GM21825 (cell line): ENCODE data around the gene GRID2.

Experiments
- ATAC-seq: cut with Tn5 transposase; IDR thresholded peaks from one replicate; pipeline ENCODE4 v1.9.1; 2021; ENCODE audit warnings: mild to moderate bottlenecking, moderate library complexity; ENCODE audit not compliant: unreplicated experiment

GRID2 gene

DNA sequence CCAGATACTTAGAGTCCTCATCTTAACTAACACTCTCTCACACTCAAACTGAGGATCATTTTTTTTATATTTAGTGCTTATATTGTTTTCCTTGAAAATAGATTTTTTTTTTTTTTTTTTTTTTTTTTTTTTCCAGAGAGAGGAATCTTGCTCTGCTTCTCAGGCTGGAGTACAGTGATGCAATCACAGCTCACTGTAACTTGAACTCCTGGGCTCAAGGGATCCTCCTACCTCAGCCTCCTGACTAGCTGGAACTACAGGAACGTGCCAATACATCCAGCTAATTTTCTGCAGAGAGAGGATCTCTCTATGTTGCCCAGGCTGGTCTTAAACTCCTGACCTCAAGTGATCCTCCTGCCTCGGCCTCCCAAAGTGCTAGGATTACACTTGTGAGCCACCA lies 874.5 kb downstream of the GRID2 start:
- ATAC-seq = no peak

DNA sequence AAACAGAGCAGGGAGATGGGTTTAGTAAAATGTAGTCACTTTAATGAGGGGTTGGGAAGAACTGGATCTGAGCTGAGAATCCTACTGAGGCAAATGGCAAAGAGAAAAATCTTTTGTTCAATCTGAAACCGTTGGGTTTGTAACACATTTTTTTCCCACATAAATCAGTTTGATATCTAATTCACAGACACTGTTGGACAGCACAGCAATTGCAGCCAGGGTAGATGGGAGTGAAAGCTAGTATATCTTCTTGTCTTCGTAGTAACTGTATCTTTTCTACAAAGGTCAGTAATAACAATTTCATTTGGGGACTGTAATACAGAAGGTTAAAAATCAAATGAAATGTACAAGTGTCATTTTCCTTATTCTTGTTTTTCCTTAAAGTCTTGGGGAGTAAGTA lies 875.3 kb downstream of the GRID2 start:
- ATAC-seq = no peak

DNA sequence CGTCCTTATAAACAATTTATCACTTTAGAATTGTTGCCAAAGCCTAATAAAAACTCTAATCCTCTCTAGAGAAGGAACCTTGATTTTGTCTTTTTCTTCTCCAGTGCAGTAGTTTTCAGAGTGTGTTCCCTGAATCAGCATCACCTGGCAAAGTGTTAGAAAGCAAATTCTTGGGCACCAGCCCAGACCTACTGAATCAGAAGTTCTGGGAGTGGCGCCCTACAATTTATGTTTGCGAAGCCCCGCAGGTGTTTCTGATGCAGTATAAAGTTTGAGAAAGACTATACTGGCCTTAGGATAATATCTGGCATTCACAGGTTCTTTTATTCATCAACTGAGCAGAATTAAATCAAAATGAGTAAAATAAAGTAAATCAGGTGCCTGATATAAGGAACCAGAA lies 879.0 kb downstream of the GRID2 start:
- ATAC-seq = no peak

DNA sequence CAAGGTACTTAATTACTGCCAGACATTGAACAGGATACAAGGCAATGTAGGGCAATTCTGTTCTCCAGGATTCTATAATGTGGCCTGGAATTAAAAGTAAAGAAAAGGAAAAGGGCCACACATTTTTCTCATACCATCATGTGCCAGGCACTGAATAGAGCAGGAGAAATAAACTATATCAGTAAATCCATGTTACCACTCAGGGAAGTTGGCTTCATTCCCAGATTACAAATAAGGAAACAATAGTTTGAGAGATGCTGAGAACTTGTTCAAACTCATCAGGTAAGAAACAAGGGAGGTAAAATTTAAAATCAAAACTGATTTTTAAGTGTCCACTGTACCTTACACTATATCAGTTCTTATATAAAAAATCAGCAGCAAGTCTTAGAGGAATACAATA lies 879.8 kb downstream of the GRID2 start:
- no peak for ATAC-seq

DNA sequence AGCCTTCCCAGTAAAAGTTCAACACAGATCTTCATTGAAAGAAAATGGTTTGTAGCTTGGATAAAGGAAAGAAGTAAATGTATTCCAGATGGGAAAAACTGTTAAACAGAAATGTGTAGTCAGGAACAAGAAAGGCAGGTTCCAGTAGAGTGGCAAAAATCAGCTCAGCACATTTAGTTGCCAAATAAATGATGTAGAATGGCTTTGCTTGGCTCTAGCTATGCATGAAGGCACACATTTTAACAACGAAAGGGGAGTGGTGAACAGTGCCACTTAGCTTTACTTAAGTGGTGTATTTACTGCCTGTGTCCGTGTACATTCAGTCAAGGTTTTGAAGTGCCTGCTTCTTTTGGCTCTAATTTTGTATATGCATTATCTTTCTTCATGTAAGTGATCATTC lies 880.3 kb downstream of the GRID2 start:
- ATAC-seq = no peak

DNA sequence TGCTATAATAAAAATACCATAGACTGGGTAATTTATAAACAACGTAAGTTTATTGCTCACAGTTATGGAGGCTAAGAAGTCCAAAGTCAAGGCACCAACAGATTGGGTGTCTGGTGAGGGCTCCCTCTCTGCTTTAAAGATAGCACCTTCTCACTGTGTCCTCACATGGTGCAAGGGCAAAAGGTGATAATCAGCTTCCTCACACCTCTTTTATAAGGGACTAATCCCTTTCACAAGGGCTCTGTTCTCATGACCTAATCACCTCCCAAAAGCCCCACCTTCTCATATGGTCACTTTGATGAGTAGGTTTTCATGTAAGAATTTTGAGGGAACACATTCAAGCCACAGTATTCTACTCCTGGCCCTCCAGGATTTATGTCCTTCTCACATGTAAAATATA lies 883.1 kb downstream of the GRID2 start:
- ATAC-seq = no peak

DNA sequence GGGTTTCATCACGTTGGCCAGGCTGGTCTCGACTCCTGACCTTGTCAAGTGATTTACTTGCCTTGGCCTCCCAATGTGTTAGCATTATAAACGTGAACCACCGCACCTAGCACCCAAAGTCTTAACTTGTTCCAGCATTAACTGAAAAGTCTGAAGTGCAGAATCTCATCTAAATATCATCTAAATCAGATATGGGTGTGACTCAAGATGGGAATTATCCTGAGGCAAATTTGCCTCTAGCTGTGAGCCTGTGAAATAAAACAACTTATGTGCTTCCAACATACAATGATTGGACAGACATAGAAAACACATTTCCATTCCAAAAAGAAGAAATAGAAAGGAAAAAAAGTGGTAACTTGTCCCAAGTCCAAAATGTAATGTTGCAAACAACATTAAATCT lies 883.7 kb downstream of the GRID2 start:
- no peak for ATAC-seq

DNA sequence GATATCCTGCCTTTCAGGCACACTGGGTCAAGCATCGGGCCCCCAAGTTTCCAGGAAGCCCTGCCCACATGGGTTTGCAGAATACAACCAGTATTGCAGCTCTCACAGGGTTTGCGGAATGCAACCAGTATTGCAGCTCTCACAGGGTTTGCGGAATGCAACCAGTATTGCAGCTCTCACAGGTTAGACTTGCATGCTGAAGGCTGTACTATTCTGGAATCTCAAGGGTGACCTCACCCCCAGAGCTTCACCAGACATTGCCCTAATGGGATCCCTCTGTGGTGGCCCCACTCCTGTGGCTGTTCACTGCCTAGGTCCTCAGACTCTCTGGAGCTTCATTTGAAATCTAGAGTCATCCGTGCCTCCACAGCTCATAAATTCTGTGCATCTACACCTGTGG lies 884.1 kb downstream of the GRID2 start:
- ATAC-seq = no peak

DNA sequence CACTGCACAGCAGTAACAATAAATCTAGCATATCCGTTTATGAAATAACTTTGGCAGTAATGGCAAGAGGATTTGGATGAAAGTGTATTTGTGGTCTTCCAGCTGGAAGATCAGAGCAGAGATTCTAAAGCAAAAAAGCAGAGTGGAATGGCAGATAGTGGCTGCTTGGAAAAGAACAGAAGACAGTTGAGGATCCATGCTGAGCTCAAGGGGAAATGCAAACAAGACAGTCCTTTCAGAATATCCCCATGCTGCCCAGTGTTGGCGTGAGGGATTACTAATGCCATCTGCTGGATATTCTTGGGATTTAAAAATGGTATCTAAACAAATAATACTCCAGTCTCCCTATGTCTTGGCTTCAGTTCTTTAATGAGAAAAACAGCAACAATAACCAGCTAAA lies 895.7 kb downstream of the GRID2 start:
- ATAC-seq = no peak

DNA sequence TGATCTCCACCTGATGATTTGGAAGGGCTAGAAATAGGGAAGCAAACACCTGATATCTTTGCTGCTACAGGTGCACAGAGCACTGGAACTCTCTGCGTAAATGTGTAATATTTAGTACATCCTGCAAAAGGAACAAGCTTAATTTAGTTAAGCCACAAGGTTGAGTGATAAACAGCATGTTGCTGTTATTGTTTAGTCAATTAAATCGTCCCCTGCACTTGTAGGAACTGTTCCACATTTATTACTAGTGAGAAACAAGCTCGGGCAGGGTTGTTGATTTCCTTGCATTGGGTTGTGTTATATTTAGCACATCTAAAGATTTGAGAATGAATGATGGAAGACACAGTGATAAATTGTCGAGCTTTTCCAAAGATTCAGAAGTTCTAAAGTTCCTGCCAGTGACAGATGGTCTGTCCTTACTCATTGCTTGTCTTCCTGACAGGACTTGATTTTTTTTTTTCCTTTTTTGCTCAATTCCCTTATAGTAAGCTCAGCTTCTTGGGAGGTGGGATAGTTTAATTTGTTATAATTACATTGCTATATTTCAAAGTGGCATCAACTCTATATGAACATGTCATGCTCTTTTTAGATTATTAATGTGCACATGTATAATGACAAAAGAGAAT lies 897.8 kb downstream of the GRID2 start:
- no peak for ATAC-seq

DNA sequence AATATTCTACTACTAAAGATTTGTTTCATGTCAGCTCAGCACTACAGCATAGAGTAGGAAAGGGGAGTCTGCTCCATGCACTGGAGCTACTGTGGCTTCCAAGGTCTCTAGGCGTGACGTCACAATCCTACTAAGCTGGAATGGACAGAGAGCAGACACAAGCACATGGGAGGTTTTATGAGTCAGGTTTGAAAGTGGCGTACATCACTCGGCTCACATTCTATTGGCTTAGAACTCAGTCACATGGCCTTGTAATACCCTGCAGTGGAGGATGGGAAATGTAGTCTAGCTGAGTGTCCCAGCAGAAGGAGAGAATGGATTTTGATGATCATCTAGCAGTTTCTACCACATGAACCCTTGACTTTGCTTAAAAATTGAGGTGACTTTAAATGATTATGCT lies 899.9 kb downstream of the GRID2 start:
- no peak for ATAC-seq

DNA sequence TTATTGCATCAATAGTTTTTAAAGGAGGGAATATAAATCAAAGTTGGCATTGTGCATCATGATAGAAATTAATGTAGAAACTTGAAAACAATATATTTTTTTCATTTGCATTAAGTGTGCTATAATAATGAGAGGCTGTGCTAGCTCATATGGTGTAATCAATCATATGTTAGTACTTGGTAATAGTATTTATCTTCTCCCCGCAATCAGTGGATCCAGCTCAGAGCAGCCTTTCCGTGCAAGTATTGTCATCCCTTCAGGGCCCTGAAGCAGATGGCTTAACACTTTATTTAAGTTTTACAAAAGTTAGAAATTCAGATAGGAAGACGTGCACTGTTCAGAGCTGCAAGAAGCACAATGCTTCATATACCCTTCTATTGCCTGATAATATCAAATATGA lies 908.5 kb downstream of the GRID2 start:
- ATAC-seq = no peak

DNA sequence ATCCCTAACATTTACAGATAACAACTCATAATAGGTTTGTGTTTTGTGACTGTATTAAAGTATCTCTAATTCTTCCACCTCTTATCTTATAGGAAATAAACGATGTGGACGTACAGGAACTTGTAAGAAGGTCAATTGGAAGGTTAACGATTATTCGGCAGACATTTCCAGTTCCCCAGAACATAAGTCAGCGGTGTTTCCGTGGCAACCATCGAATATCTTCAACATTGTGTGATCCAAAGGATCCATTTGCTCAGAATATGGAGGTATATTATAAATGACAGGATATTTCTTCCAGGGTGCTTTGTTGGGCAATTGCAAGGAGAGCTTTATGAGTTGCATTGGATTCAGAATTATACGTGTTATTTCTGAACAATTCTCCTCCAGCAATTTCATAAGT lies 912.9 kb downstream of the GRID2 start:
- ATAC-seq = no peak

DNA sequence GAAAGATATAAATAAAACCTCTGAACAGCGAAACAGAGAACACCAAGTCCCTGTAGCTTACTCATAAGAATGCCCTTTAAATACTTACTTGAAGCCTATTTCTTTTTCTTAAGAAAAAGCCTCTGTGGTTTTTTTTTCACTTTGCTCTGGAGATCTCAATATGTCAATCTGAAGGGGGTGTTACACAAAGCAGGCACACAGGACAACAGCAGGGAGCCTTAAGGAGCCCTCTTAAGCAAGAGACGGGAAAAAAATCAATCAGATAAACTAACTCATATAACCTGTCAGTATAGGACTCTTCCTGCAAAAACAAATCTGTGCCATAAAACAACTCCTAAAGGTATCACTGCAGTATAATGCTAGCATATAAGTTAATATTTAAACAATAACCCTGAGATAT lies 913.7 kb downstream of the GRID2 start:
- ATAC-seq = no peak

DNA sequence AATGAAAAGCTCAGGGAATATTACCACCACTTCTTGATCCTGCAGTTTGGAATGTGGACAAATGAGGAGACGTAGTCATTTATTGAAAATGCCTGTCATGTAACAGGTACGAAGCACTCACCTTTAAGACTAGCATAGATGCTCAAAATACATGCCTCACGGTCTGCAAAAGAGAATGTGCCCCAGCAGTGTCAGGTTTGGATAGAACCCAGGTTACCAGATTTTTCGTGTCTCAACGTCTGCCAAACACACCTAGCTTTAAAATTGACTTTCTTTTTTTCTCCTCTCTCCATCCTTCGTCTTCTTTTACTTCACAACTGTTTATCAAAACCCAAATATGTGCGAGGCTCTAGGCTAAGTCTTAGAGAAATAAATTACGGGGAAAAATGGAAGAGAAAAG lies 918.0 kb downstream of the GRID2 start:
- no peak for ATAC-seq

DNA sequence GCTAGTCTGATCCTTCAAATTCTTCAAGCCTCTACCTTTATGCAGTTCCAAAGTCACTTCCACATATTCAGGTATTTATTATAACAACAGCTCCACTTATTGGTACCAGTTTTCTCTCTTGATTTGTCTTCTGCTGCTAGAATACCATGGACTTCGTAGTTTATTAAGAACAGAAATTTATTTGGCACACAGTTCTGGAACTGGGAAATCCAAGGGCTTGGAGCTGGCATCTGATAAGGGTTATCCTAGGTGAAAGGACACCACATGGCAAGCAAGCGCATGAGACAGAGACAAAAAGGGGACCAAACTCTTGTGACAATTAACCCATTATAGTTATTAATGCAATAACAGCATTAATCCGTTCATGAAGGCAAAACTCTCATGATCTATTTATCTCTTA lies 924.3 kb downstream of the GRID2 start:
- ATAC-seq = no peak

DNA sequence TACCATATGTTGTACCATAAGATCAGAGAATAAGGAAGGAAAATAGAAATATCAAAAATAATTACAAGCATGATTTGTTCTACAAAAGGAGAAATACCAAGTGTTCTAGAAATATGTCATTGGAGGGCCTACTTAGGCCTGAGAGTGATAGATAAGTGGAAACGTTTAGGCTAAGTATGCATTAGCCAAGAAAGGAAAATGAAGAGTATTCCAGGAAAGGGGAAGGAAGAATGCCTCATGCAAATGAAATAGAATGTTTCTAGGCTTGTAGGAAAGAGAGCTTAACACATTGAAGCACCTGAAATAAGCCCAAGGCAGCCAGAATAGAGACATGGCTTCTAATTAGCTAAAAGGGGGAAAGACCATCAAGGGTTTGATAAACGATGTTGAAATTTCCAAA lies 929.1 kb downstream of the GRID2 start:
- ATAC-seq = no peak

DNA sequence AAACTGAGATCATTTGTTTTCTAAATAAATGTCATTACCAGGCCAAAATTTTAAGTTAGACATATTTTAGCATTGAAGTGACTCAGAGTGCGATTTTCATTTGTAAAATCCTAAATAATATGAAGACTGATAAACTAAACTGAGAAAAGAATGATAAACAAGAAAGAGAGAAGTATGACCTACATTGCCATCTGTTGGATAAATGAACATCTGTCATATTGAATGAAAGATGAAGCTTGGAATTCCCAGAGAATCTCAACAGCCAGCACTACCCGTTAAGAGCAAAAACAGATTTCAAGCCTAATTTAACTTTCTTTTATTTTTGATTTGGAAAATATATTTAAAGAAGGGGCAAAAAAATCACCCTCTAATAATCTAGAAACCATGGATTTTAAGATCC lies 933.8 kb downstream of the GRID2 start:
- no peak for ATAC-seq

DNA sequence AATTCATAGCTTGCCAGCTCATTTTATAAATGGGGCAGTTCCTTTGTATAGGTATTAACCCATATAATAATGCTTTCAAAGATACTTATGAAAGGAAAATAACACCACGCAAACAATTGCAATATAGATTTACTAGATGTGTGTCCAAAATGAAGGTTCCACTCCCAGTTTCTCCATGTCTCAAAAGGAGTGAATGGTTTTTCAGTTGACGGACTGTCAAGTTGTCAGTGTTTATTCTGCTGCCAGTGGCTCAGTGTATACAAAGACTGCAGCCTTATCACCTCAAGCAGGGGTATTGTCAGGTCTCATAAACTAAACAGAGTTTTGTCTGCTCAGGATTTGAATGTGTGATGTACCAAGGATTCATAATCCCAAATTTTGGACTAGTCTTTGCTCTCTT lies 939.5 kb downstream of the GRID2 start:
- no peak for ATAC-seq

DNA sequence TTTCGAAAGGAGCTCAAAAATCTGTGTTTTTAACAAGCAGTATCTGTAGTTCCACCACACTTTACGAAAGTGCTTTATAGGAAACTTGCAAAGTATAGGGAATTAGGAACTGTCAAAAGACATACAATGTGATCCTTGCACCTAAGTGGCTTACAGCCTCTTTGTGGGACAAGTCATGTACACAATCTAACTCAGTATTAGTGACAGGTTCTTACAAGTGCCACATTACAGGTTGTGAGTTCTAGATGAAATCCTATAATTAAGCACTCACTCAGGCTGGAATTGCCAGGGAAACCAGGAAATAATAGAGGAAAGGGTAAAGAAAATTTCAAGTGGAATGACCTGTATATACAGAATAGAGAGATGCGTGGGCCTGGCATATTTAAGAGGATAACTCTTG lies 957.4 kb downstream of the GRID2 start:
- ATAC-seq = no peak

DNA sequence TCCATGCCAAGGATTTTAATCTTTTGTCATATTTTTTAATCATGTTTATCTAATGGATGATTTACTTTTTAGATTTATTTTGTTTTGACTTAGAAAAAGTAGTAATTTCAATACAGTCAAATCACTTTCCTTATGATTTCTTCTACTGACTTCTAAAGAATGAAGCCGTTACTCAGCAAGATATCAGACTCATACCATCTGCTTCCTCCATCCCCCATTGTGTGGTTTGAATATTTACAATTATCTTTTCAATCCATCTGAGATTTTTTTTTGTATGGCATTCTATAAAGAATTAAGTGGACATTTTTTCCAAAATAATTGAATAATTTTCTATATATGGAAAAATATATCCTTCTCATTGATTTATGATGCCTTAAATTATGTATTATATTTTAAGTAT lies 959.4 kb downstream of the GRID2 start:
- ATAC-seq = no peak

DNA sequence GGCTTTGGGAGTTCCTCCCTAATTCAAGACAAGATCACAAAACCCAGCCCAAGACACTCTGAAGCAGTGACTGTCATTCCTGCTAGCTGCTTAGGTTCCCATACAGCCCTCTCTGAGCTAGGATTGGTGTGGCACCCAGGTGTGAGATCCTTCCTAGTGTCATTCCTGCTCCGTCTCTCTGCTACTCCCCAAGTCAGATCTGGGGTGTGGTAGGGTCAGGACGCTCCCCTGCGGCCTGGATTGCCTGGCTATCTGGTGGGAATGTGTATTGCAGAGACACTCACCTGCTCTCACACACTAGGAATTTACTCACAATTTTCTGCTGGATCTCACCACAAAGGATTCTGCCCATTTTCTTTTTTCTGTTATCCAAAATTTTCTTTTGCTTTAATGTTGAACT lies 964.0 kb downstream of the GRID2 start:
- no peak for ATAC-seq

DNA sequence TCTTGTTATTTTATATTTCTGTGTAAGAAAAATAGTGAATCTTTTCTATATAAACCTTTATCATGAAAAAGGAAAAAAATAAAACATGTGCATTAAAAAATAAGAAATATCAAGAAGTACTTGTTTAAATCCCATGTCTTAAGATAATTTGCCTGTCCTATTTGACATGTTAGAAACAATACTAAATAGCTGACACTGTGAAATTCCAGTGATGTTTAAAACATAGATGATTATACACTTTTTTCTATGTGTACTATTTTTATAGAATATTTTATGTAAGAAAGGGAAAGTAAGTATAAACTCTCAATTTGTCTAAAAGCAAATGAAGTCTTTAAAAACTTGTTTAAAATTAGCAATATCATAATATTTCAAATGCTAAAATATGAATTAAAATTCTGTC lies 981.6 kb downstream of the GRID2 start:
- ATAC-seq = no peak

DNA sequence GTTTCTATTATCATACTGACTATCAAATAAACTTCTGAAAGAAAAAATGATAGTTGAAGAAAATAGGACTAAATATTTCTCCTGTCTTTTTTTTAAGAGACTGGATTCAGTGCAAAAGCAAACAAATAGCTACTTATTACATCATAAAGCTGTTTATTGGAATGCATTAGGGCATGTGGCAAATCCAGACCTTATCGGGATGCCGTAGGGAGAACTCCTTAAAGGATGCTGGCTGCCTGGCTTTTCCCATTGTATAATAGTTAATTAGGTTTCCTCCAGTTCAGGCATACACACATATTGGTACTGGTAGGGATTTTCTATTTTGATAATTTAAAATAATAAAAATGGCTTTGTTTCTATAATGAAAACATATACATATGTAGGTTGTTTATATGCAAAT lies 985.5 kb downstream of the GRID2 start:
- ATAC-seq = no peak
